CD4-positive, alpha-beta T cell (primary cell): ENCODE measurements around the gene DNAH7. TPM values are rescaled to one million over a fixed set of nuclear protein-coding genes. Genes with fewer than 3 reads are reported as not detected.

Source experiments
- ATAC-seq: fragments of 200-7000 bp; cut with Tn5 transposase; one replicate; pipeline ENCODE4 v1.10.0; 2022; ENCODE audit warnings: mild to moderate bottlenecking; ENCODE audit not compliant: poor library complexity
- CTCF ChIA-PET: fragments of 350-600 bp; sonication (Branson Sonifier 250); formaldehyde crosslinking; loops from one replicate; lab custom pipeline; 2021; ENCODE audit warnings: antibody characterized with exemption, inconsistent platforms; lab: Charles Lee
- POLR2A ChIA-PET: fragments of 350-600 bp; sonication (Branson Sonifier 250); formaldehyde crosslinking; loops from one replicate; lab custom pipeline; 2021; ENCODE audit warnings: antibody characterized with exemption, inconsistent platforms; lab: Charles Lee
- DNase-seq, 14 experiments: peaks; one replicate each; pipeline ENCODE4 v3.0.0-alpha.2; 2013 to 2020; ENCODE audit warnings: mixed read lengths in 2 of 14
- H3K27ac ChIP-seq, 2 donors: one replicate each; pipeline versions ENCODE4 v1.5.1 to v1.7.0; 2013; ENCODE audit warnings: low read length in 2 of 2, low read depth in 1 of 2, mild to moderate bottlenecking in 1 of 2
- H3K27me3 ChIP-seq, 2 experiments: 1 replicate in 1 of 2; 2 replicates in 1 of 2; pipeline versions ENCODE4 v1.6.1 to v1.7.0; 2013; ENCODE audit warnings: low read length in 2 of 2, control low read depth in 1 of 2, mild to moderate bottlenecking in 1 of 2, moderate library complexity in 1 of 2; ENCODE audit not compliant: insufficient read depth in 2 of 2, control insufficient read depth in 1 of 2
- H3K36me3 ChIP-seq: one replicate; pipeline ENCODE4 v1.6.1; 2013; ENCODE audit warnings: low read length, control low read depth; ENCODE audit not compliant: insufficient read depth
- H3K4me1 ChIP-seq: one replicate; pipeline ENCODE4 v1.6.1; 2013; ENCODE audit warnings: low read length, control low read depth; ENCODE audit not compliant: insufficient read depth
- H3K4me3 ChIP-seq: one replicate; pipeline ENCODE4 v1.5.1; 2013; ENCODE audit warnings: mild to moderate bottlenecking, low read length, moderate library complexity
- H3K9me3 ChIP-seq, 2 experiments: 1 replicate in 1 of 2; 2 replicates in 1 of 2; pipeline versions ENCODE4 v1.6.1 to v1.7.0; 2013; ENCODE audit warnings: low read length in 2 of 2, mild to moderate bottlenecking in 2 of 2, control low read depth in 1 of 2, moderate library complexity in 1 of 2; ENCODE audit not compliant: control insufficient read depth in 1 of 2, insufficient read depth in 1 of 2
- H3K27ac Mint-ChIP-seq: one replicate; pipeline ENCODE4 v1.8.0; 2020; ENCODE audit warnings: mixed read lengths
- H3K27me3 Mint-ChIP-seq: one replicate; pipeline ENCODE4 v1.8.0; 2021; ENCODE audit warnings: mixed read lengths
- H3K36me3 Mint-ChIP-seq: one replicate; pipeline ENCODE4 v1.8.0; 2021; ENCODE audit warnings: low read depth, mixed read lengths
- H3K4me1 Mint-ChIP-seq: one replicate; pipeline ENCODE4 v1.8.0; 2021; ENCODE audit warnings: low read depth, mixed read lengths
- H3K4me3 Mint-ChIP-seq: one replicate; pipeline ENCODE4 v1.8.0; 2020; ENCODE audit warnings: mild to moderate bottlenecking, mixed read lengths
- H3K9me3 Mint-ChIP-seq: one replicate; pipeline ENCODE4 v1.8.0; 2020; ENCODE audit warnings: mixed read lengths
- intact Hi-C, 2 experiments: fragments of 100-400 bp; cut with DNase I in 1 of 2; cut with micrococcal nuclease in 1 of 2; formaldehyde crosslinking; loops; one replicate each; pipeline versions ENCODE4 v1.15.1 to v1.9.0; 2023 to 2025; cut with DNase I, micrococcal nuclease
- total RNA-seq, 174 experiments: library from RNA in 2 of 174; stranded (reverse) in 2 of 174; gene quantifications; one replicate each; pipeline ENCODE4 v1.2.3 and lab custom pipeline; 2021 to 2026
- TF ChIP-seq, protein P1 (sequence below): fragments of 200-600 bp; IDR thresholded peaks from one replicate; pipeline ENCODE4 v1.8.0; 2022; ENCODE audit warnings: antibody characterized with exemption, mild to moderate bottlenecking

Gene DNAH7
- total RNA-seq, 2 experiments from 2014 or later, result not detected

DNA sequence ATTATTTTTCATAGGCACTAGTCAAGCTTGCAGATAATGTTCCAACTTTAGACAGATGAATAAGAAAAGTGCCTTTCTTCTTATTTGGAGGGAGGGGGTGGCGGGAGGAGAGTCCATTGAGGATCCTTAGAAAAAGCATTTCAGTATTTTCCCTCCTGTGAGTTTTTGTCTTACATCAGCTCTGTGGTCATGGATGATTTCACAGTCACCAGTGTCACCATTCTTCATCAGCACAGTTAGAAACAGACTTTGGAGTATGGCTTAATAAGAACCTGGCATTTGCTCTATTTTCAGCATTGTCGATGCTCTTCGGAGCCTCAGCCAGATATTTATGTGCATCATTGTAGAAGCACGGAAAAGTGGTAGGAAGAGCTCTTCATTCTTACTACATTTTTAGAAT is 341.5 kb downstream of the DNAH7 start:
- no peak overlapping the region for H3K4me3 Mint-ChIP-seq
- H3K36me3 ChIP-seq, result peaks cover 42% of the 10 kb centered on the region
- no peak for ATAC-seq

DNA sequence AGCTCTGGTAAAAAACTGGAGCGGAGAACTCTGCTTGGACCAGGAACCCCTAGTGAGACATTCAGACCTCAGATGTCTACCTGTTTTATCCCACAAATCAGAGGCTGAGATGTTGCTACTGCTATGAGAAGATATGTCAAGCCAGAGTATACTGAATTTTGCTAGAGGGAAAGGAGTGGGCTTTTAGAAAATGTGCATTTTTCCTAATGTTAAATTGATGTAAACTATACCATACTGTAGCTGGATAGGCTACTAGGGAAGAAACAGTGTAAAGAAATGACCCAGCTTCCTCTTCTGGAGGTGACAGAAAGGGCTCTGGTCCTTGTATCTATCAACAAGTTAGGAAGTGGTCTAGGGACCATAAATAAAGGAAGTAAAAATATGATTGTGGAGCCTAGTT is 346.6 kb downstream of the DNAH7 start:
- ATAC-seq, result no peak
- Histone ChIP-seq H3K4me1 (peaks cover 2% of the 10 kb centered on the region), H3K9me3 (no peaks in the 10 kb centered on the region), H3K27ac (no peak overlapping the region), H3K27me3 (no peaks in the 10 kb centered on the region), H3K4me3 (no peak overlapping the region), H3K36me3 (peaks cover 46% of the 10 kb centered on the region)
- ChIA-PET CTCF (no interaction called here), POLR2A (no interaction called here)
- H3K27me3 Mint-ChIP-seq, result no peaks in the 10 kb centered on the region
- intact Hi-C loops, result no loop called here
- TF ChIP-seq, protein P1, sequence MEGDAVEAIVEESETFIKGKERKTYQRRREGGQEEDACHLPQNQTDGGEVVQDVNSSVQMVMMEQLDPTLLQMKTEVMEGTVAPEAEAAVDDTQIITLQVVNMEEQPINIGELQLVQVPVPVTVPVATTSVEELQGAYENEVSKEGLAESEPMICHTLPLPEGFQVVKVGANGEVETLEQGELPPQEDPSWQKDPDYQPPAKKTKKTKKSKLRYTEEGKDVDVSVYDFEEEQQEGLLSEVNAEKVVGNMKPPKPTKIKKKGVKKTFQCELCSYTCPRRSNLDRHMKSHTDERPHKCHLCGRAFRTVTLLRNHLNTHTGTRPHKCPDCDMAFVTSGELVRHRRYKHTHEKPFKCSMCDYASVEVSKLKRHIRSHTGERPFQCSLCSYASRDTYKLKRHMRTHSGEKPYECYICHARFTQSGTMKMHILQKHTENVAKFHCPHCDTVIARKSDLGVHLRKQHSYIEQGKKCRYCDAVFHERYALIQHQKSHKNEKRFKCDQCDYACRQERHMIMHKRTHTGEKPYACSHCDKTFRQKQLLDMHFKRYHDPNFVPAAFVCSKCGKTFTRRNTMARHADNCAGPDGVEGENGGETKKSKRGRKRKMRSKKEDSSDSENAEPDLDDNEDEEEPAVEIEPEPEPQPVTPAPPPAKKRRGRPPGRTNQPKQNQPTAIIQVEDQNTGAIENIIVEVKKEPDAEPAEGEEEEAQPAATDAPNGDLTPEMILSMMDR, result no peak
- H3K36me3 Mint-ChIP-seq, result peaks cover 89% of the 10 kb centered on the region
- no peak overlapping the region for H3K27ac Mint-ChIP-seq
- DNase-seq, result no peak
- no peak overlapping the region for H3K4me3 Mint-ChIP-seq
- peaks cover 4% of the 10 kb centered on the region for H3K4me1 Mint-ChIP-seq
- no peaks in the 10 kb centered on the region for H3K9me3 Mint-ChIP-seq

More for the DNA sequence above, 341.5 kb downstream of the DNAH7 start:
- H3K9me3 ChIP-seq, result no peaks in the 10 kb centered on the region
- ChIA-PET CTCF (no interaction called here), POLR2A (no interaction called here)
- Mint-ChIP-seq H3K9me3 (no peaks in the 10 kb centered on the region), H3K4me1 (no peaks in the 10 kb centered on the region), H3K36me3 (peaks cover 90% of the 10 kb centered on the region), H3K27ac (no peak overlapping the region), H3K27me3 (no peaks in the 10 kb centered on the region)
- no peaks in the 10 kb centered on the region for H3K27me3 ChIP-seq
- no peak overlapping the region for H3K27ac ChIP-seq
- no peak for DNase-seq
- no peaks in the 10 kb centered on the region for H3K4me1 ChIP-seq
- intact Hi-C loops, result no loop called here
- no peak overlapping the region for H3K4me3 ChIP-seq
- TF ChIP-seq, protein P1, result no peak

- H3K4me1 ChIP-seq, result peaks cover 2% of the 10 kb centered on the region
- intact Hi-C loops, result no loop called here
- H3K4me3 ChIP-seq, result no peak overlapping the region
- ChIA-PET POLR2A (no interaction called here), CTCF (no interaction called here)
- Mint-ChIP-seq H3K9me3 (no peaks in the 10 kb centered on the region), H3K4me1 (peaks cover 4% of the 10 kb centered on the region), H3K27me3 (no peaks in the 10 kb centered on the region), H3K27ac (no peak overlapping the region), H3K36me3 (peaks cover 89% of the 10 kb centered on the region), H3K4me3 (no peak overlapping the region)
- peaks cover 56% of the 10 kb centered on the region for H3K36me3 ChIP-seq
- H3K9me3 ChIP-seq, result no peaks in the 10 kb centered on the region
- ATAC-seq (no peak), DNase-seq (no peak)
- TF ChIP-seq, protein P1, result no peak
- no peaks in the 10 kb centered on the region for H3K27me3 ChIP-seq
- H3K27ac ChIP-seq, result no peak overlapping the region
These were observed 347.6 kb downstream of the DNAH7 start for GRCh38 chr2:195721042-195721441.
